Gastrocnemius medialis (tissue), 4 donors: ENCODE data around the gene SCUBE3. TPM values are rescaled to one million over a fixed set of nuclear protein-coding genes. Genes with fewer than 3 reads are reported as not detected.

Source experiments
- ATAC-seq, 2 donors: fragments of 150-250 bp; one replicate each; pipeline ENCODE4 v1.9.1; 2016
- DNase-seq, 2 donors: peaks; one replicate each; pipeline ENCODE4 v3.0.0-alpha.2; 2019
- H3K27ac ChIP-seq, 4 donors: fragments of 200-600 bp; sonication (generic); 1 replicate in 1 of 4; 2 replicates in 3 of 4; pipeline ENCODE4 v1.5.1; 2016 to 2018; ENCODE audit warnings: mild to moderate bottlenecking in 2 of 4, moderate library complexity in 1 of 4
- H3K27me3 ChIP-seq, 3 donors: fragments of 200-600 bp; sonication (generic) in 2 of 3; 1 replicate in 1 of 3; 2 replicates in 2 of 3; pipeline versions ENCODE4 v1.5.1 to v1.6.0; 2016 to 2019; ENCODE audit warnings: mild to moderate bottlenecking in 1 of 3, moderate library complexity in 1 of 3
- H3K36me3 ChIP-seq, 2 donors: fragments of 200-600 bp; sonication (generic) in 1 of 2; one replicate each; pipeline ENCODE4 v1.5.1; 2017 to 2018
- H3K4me1 ChIP-seq, 2 donors: fragments of 200-600 bp; sonication (generic) in 1 of 2; one replicate each; pipeline ENCODE4 v1.5.1; 2016 to 2017; ENCODE audit warnings: mild to moderate bottlenecking in 2 of 2
- H3K4me3 ChIP-seq, 4 donors: fragments of 200-600 bp; sonication (generic) in 3 of 4; 1 replicate in 1 of 4; 2 replicates in 3 of 4; pipeline ENCODE4 v1.5.1; 2016 to 2019; ENCODE audit warnings: mild to moderate bottlenecking in 2 of 4
- H3K9me3 ChIP-seq, 3 donors: fragments of 200-600 bp; sonication (generic) in 2 of 3; 1 replicate in 1 of 3; 2 replicates in 2 of 3; pipeline ENCODE4 v1.5.1; 2016 to 2019
- CTCF ChIP-seq, 5 experiments: fragments of 450-650 bp in 3 of 5; fragments of 200-600 bp in 2 of 5; sonication (generic) in 2 of 5; IDR thresholded peaks in 4 of 5; conservative IDR thresholded peaks in 1 of 5; 1 replicate in 4 of 5; 2 replicates in 1 of 5; pipeline ENCODE4 v1.5.1; 2016 to 2019; ENCODE audit warnings: antibody characterized with exemption in 5 of 5, mild to moderate bottlenecking in 3 of 5, moderate library complexity in 3 of 5
- POLR2A ChIP-seq, 2 donors: fragments of 450-650 bp; IDR thresholded peaks; one replicate each; pipeline ENCODE4 v1.6.1; 2017; ENCODE audit warnings: antibody characterized with exemption in 2 of 2, mild to moderate bottlenecking in 2 of 2, moderate library complexity in 2 of 2
- in situ Hi-C, 4 donors: fragments of 200-750 bp; cut with MboI; loops; one replicate each; pipeline versions ENCODE4 v1.15.0 to v1.8.0; 2017; ENCODE audit warnings: low sequenced_read_pairs in 4 of 4
- intact Hi-C: fragments of 100-400 bp; cut with DNase I; formaldehyde crosslinking; loops from one replicate; pipeline ENCODE4 v1.15.1; 2023; ENCODE audit warnings: low total_unique reads
- total RNA-seq, 4 donors: library from RNA; depleted of rRNA; stranded (reverse); fragments of >200 nt; gene quantifications; one replicate each; pipeline versions ENCODE4 v1.1.0 to v1.2.3, GENCODE V29; 2016

Gene SCUBE3
- total RNA-seq, 4 donors from 2014 or later: 0.05 to 0.07 TPM; not detected in 2

GRCh38 chr6:35181933-35182612, 31.7 kb upstream of the SCUBE3 start:
- H3K4me1 ChIP-seq: peaks cover 0 to 11% of the 10 kb centered on the region in 2 donors
- peak; percentile 55 to 72 for ATAC-seq
- DNase-seq: peak; percentile 37 to 69
- H3K36me3 ChIP-seq: no peaks in the 10 kb centered on the region
- intact Hi-C loops: no loop called here
- H3K4me3 ChIP-seq: peak overlapping the region in 2 of 4 donors; percentile 29
- H3K27me3 ChIP-seq: peaks cover 0 to 7% (median 5%) of the 10 kb centered on the region in 3 donors
- peak overlapping the region in 3 of 4 donors; percentile 36 to 57 (median 52) for H3K27ac ChIP-seq
- no peak for TF ChIP-seq POLR2A (IDR thresholded peaks at IDR 0.05)
- no peak for TF ChIP-seq CTCF (IDR thresholded peaks at IDR 0.05 in 4 of 5, conservative IDR thresholded peaks at IDR 0.05 in 1 of 5)
- in situ Hi-C loops: no loop called here
- H3K9me3 ChIP-seq: no peaks in the 10 kb centered on the region

DNA sequence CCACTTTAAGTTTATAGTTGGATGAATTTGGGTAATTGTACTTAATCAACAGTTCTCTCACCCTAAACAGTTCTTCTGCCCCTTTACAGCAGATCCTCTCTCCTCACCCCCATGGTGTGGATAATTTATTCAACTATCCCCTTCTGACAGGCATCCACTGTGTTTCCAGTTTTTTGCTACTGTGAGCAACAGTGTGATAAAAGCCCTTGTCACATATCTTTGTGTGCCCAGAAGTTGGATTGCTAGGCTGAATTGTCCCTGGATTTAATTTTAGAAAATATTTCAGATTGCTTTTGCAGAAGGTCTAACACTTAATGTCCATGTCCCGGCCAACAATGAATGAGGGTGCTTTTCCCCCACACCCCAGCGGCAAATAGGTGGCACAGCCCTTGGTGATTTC, 30.5 kb upstream of the SCUBE3 start:
- peaks cover 0 to 11% of the 10 kb centered on the region in 2 donors for H3K4me1 ChIP-seq
- peaks cover 0 to 7% (median 5%) of the 10 kb centered on the region in 3 donors for H3K27me3 ChIP-seq
- no peaks in the 10 kb centered on the region for H3K36me3 ChIP-seq
- DNase-seq: no peak
- in situ Hi-C loops: no loop called here
- intact Hi-C loops: no loop called here
- no peaks in the 10 kb centered on the region for H3K9me3 ChIP-seq
- no peak for TF ChIP-seq CTCF (IDR thresholded peaks at IDR 0.05 in 4 of 5, conservative IDR thresholded peaks at IDR 0.05 in 1 of 5)
- TF ChIP-seq POLR2A (IDR thresholded peaks at IDR 0.05): no peak
- H3K27ac ChIP-seq: no peak overlapping the region
- H3K4me3 ChIP-seq: no peak overlapping the region
- ATAC-seq: no peak

- no peak for TF ChIP-seq POLR2A (IDR thresholded peaks at IDR 0.05)
- TF ChIP-seq CTCF (IDR thresholded peaks at IDR 0.05 in 4 of 5, conservative IDR thresholded peaks at IDR 0.05 in 1 of 5): no peak
- DNase-seq: no peak
- in situ Hi-C loops (no loop called here), intact Hi-C loops (no loop called here)
- Histone ChIP-seq H3K9me3 (no peaks in the 10 kb centered on the region), H3K4me1 (peaks cover 0 to 11% of the 10 kb centered on the region in 2 donors), H3K4me3 (no peak overlapping the region), H3K27me3 (peaks cover 0 to 7% (median 5%) of the 10 kb centered on the region in 3 donors), H3K27ac (no peak overlapping the region), H3K36me3 (no peaks in the 10 kb centered on the region)
- no peak for ATAC-seq
Measured at GRCh38 chr6:35183935-35184334, 29.8 kb upstream of the SCUBE3 start.

DNA sequence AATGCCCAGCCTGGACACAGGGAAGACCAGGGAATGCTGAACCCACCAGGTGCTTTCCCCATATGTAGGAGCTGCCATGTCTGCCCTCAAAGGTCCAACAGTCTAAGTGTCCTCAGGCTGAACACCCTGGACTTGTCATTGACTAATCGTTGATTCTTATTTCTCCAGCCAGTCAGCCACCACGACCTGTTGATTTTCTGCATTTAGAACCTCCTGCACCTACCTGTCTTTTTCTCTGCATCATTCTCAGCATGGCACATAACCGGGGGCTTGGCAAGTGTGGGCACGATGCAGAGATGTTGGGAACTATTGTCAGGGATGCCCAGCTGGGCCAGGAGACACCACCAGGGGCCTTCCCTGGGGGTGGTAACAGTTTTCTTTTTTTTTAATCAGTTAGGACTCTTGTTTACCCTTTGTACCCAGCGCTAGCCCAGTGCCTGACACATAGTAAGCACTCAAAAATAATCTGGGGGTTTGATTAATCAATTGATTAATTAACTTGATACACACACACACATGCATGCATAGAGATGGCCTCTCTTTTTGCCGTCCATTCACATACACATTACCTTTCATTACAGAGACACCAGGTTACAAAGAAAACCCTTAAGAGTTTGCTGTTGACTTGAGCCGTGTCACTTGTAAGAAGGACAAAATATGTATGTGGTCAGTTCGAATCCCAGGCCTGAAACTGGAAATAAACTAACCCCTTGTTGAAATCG, 29.0 kb upstream of the SCUBE3 start:
- DNase-seq: no peak
- TF ChIP-seq POLR2A (IDR thresholded peaks at IDR 0.05) (no peak), CTCF (IDR thresholded peaks at IDR 0.05 in 4 of 5, conservative IDR thresholded peaks at IDR 0.05 in 1 of 5) (no peak)

More for the DNA sequence above, 29.0 kb upstream of the SCUBE3 start:
- ATAC-seq: no peak
- Histone ChIP-seq H3K27me3 (peaks cover 0 to 7% (median 5%) of the 10 kb centered on the region in 3 donors), H3K9me3 (no peaks in the 10 kb centered on the region), H3K4me3 (no peak overlapping the region), H3K36me3 (no peaks in the 10 kb centered on the region), H3K27ac (no peak overlapping the region), H3K4me1 (peaks cover 0 to 11% of the 10 kb centered on the region in 2 donors)
- intact Hi-C loops: no loop called here
- in situ Hi-C loops: no loop called here
